Esophagus (tissue), 2 donors: ENCODE data around the gene GSTK1. TPM values are rescaled to one million over a fixed set of nuclear protein-coding genes. Genes with fewer than 3 reads are reported as not detected.
A peak's percentile ranks its signal among the peaks of the same experiment; 100 is the strongest.
"Not testable (repeated sequence)": the region's sequence is repeated elsewhere in the genome, so short reads cannot be mapped to it uniquely, and the experiment has no call there.

Experiments
- H3K27ac ChIP-seq, 2 donors: one replicate each; pipeline ENCODE4 v1.5.1; 2013; ENCODE audit warnings: low read depth in 2 of 2, mild to moderate bottlenecking in 2 of 2, inconsistent platforms in 1 of 2, low read length in 1 of 2, moderate library complexity in 1 of 2
- H3K27me3 ChIP-seq, 2 donors: one replicate each; pipeline ENCODE4 v1.6.1; 2013; ENCODE audit warnings: low read length in 2 of 2, control low read depth in 1 of 2, mild to moderate bottlenecking in 1 of 2; ENCODE audit not compliant: insufficient read depth in 2 of 2, control insufficient read depth in 1 of 2
- H3K36me3 ChIP-seq, 2 donors: one replicate each; pipeline ENCODE4 v1.6.1; 2013; ENCODE audit warnings: low read length in 1 of 2; ENCODE audit not compliant: control insufficient read depth in 2 of 2, insufficient read depth in 2 of 2
- H3K4me1 ChIP-seq, 2 donors: one replicate each; pipeline ENCODE4 v1.6.1; 2013; ENCODE audit warnings: low read length in 1 of 2; ENCODE audit not compliant: control insufficient read depth in 2 of 2, insufficient read depth in 2 of 2
- H3K4me3 ChIP-seq, 2 donors: one replicate each; pipeline ENCODE4 v1.5.1; 2013; ENCODE audit warnings: low read length in 2 of 2, mild to moderate bottlenecking in 2 of 2, low read depth in 1 of 2, moderate library complexity in 1 of 2
- H3K9me3 ChIP-seq, 2 donors: one replicate each; pipeline ENCODE4 v1.6.1; 2013; ENCODE audit warnings: mild to moderate bottlenecking in 2 of 2, low read depth in 1 of 2, low read length in 1 of 2, moderate library complexity in 1 of 2; ENCODE audit not compliant: control insufficient read depth in 2 of 2, insufficient read depth in 1 of 2
- WGBS, 2 donors: extraction: QIAGEN DNeasy Blood & Tissue Kit; methylation state at CpG; one replicate each; pipeline ENCODE4 v1.1.7; 2013; 5-methylcytosine and 5-hydroxymethylcytosine counted together
- polyA plus RNA-seq, 2 donors: library from polyadenylated mRNA; stranded (reverse); fragments of 200-250 nt; gene quantifications; one replicate each; pipeline ENCODE4 v1.2.3, GENCODE V29; 2013
- donor health status: healthy with polysubstance abuse.
- donor health status: Bipolar disorder and iron deficiency.

Gene GSTK1
- polyA plus RNA-seq, 2 donors: 112 to 146 TPM

DNA sequence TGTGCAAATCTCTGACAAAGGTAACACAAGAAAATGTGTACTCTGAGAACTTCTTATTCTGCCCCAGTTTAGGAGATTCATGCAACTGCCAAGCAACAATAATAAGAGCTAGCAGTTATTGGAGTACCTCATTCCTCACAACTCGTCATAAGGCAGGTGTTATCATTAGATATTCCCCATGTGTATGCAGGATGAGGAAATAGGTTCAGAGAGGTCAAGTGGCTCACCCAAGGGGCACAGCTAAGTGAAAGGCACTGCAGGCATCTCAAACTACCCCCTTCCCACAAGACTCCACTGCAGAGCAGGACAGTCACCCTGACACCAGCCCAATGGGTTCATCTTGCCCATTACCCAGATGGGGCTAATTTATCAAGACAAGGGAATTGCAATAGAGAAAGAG lies 1.3 kb upstream of the GSTK1 start:
- no peak overlapping the region for H3K4me3 ChIP-seq
- H3K27me3 ChIP-seq: no peaks in the 10 kb centered on the region
- H3K4me1 ChIP-seq: peaks cover 2 to 9% of the 10 kb centered on the region in 2 donors
- H3K36me3 ChIP-seq: peaks cover 0 to 5% of the 10 kb centered on the region in 2 donors
- H3K9me3 ChIP-seq: no peaks in the 10 kb centered on the region
- no peak overlapping the region for H3K27ac ChIP-seq
- 87 to 100% methylated on average over 1 of the region's 1 CpG for WGBS, 2 donors

- 51 to 54% methylated on average over 15 of the region's 15 CpGs for WGBS, 2 donors
- not testable (repeated sequence) for H3K9me3 ChIP-seq
Observed at GRCh38 chr7:143264196-143264568, 941 bp downstream of the GSTK1 start.

DNA sequence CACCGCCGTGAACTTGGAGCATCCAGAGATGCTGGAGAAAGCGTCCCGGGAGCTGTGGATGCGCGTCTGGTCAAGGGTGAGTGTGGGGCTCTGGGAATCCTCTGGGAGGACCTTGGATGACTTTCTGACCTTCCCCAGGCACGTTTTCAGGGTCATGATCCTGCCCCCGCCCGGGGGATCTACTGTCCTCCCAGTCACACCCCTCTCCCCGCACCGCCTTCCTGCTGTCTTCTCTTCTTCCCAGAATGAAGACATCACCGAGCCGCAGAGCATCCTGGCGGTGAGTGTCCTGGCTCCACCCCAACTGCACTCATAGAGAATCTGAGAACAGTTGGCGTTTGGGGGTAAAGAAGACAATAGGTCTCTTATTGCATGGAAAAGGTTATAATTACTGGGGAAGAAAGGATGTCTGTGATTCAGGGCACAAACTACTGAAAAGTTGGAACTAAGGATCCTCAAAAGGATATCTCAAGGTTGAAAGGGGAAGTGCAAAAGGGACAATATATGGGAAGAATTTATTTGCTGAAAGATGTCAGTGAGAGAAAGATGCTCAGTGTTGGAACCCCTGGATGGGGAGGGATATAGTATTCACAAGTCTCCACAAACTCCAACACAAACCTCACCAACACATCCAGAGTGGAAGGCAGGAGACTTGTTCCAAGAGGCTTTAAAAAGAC lies 1.9 kb downstream of the GSTK1 start:
- H3K4me1 ChIP-seq: peaks cover 2 to 9% of the 10 kb centered on the region in 2 donors
- H3K27me3 ChIP-seq: no peaks in the 10 kb centered on the region
- WGBS, 2 donors: 69 to 72% methylated on average over 15 of the region's 15 CpGs
- H3K9me3 ChIP-seq: no peaks in the 10 kb centered on the region
- peaks cover 19 to 24% of the 10 kb centered on the region in 2 donors for H3K36me3 ChIP-seq
- H3K4me3 ChIP-seq: no peak overlapping the region
- no peak overlapping the region for H3K27ac ChIP-seq

More at GRCh38 chr7:143264196-143264568, 941 bp downstream of the GSTK1 start:
- Histone ChIP-seq H3K36me3 (peaks cover 17 to 19% of the 10 kb centered on the region in 2 donors), H3K4me3 (peak overlapping the region; percentile 92 to 100), H3K27ac (peak overlapping the region; percentile 83 to 90)
- H3K27me3 ChIP-seq, H3K4me1 ChIP-seq: not testable (repeated sequence)

DNA sequence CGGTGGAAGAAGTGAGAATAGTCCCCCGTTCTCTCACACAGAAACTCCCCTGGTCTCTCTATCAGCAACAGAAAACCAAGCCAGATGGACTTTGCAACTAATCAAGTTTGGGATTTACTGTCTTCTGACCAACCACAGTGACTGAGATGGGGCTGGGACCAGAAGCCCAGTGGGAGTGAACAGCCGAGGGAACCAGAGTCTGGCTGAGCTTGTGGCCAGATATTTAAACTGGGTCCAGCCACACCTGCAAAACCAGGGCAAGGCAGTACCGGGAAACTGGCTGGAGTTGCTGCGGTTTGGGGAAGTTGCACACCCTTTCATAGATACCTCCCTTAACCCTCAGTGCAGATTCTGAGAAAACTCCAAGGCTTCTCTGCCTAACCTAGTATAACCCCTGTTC lies 6.0 kb downstream of the GSTK1 start:
- Histone ChIP-seq H3K27ac (no peak overlapping the region), H3K4me1 (peaks cover 2 to 9% of the 10 kb centered on the region in 2 donors), H3K27me3 (no peaks in the 10 kb centered on the region), H3K4me3 (no peak overlapping the region), H3K36me3 (peaks cover 19 to 24% of the 10 kb centered on the region in 2 donors), H3K9me3 (no peaks in the 10 kb centered on the region)
- 77 to 79% methylated on average over 5 of the region's 5 CpGs for WGBS, 2 donors

GRCh38 chr7:143271240-143271639 lies 8.0 kb downstream of the GSTK1 start:
- no peaks in the 10 kb centered on the region for H3K4me1 ChIP-seq

GRCh38 chr7:143272871-143273270 lies 9.6 kb downstream of the GSTK1 start:
- H3K4me3 ChIP-seq: no peak overlapping the region
- 92 to 93% methylated on average over 2 of the region's 2 CpGs for WGBS, 2 donors
- no peaks in the 10 kb centered on the region for H3K4me1 ChIP-seq
- H3K36me3 ChIP-seq: peaks cover 13 to 17% of the 10 kb centered on the region in 2 donors
- H3K9me3 ChIP-seq: no peaks in the 10 kb centered on the region
- no peak overlapping the region for H3K27ac ChIP-seq
- H3K27me3 ChIP-seq: no peaks in the 10 kb centered on the region

More at GRCh38 chr7:143271240-143271639, 8.0 kb downstream of the GSTK1 start:
- Histone ChIP-seq H3K4me3 (no peak overlapping the region), H3K27ac (no peak overlapping the region), H3K9me3 (no peaks in the 10 kb centered on the region), H3K36me3 (peaks cover 14 to 24% of the 10 kb centered on the region in 2 donors), H3K27me3 (no peaks in the 10 kb centered on the region)
- 79 to 85% methylated on average over 1 of the region's 1 CpG for WGBS, 2 donors

DNA sequence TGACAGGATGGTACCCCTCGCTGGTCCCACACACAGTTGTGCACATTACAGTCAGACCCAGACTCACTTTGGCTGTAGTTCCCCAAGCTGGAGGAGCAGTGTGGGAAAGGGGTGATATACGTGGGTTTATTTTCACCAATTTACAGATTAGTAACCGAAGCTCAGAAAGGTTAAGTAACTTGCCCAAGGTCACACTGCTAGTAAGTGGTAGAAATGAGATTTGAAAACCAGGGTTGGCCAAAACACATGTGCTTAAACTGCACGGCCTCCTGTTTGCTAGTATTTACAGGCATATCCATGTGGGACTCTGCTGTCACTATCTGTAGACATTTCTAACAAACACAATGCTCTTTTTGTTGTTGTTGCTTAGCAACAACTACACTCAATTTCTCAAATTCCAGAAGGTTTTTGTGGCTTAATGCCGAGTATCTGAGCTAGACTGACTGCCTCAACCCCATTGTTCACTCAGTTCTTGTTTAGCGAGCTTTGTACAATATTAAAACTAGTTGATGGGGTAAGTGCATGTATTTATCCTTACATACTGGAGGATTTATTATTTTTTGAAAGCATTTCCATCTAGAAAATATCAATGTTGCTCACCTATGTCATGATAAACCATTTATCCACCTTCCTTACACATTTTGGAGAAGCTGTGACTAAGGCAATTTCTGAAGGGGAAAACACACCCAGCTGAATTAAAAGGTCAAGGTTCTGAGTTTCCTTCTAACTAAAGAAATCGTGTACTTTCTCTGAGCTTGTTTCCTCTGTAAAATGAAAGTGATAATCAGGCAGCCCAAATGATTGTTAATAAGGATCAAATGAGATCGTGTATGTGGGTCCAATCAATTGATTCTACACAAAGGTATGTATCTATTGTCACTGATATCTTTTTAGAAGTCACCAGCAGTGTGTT lies 16.2 kb downstream of the GSTK1 start:
- H3K9me3 ChIP-seq: no peaks in the 10 kb centered on the region
- no peaks in the 10 kb centered on the region for H3K27me3 ChIP-seq
- H3K4me3 ChIP-seq: no peak overlapping the region
- no peaks in the 10 kb centered on the region for H3K4me1 ChIP-seq
- WGBS, 2 donors: 24 to 33% methylated on average over 8 of the region's 8 CpGs
- H3K36me3 ChIP-seq: no peaks in the 10 kb centered on the region
- H3K27ac ChIP-seq: peak overlapping the region in 1 of 2 donors; percentile 29

DNA sequence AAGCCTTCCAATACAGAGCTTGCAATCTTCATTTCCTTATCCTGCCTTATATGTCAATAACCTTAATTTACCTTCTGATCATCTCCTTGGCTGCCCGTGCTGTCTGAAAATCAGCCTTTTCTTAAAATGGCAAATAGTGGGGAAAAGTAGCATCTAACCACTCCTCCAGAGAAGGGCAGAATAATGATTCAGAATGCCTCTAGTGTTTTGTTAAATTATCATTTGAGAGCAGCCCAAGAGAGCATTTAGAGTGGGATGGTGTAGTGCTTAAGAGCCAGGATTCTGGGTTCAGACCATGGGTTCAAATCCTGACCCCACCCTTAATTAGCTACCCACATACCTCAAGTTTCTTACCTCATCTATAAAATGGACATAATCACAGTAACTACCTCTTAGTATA lies 16.9 kb downstream of the GSTK1 start:
- Histone ChIP-seq H3K9me3 (no peaks in the 10 kb centered on the region), H3K36me3 (no peaks in the 10 kb centered on the region), H3K27ac (no peak overlapping the region), H3K4me3 (no peak overlapping the region), H3K27me3 (no peaks in the 10 kb centered on the region), H3K4me1 (no peaks in the 10 kb centered on the region)
- WGBS, 2 donors: 22 to 47% methylated on average over 1 of the region's 1 CpG

DNA sequence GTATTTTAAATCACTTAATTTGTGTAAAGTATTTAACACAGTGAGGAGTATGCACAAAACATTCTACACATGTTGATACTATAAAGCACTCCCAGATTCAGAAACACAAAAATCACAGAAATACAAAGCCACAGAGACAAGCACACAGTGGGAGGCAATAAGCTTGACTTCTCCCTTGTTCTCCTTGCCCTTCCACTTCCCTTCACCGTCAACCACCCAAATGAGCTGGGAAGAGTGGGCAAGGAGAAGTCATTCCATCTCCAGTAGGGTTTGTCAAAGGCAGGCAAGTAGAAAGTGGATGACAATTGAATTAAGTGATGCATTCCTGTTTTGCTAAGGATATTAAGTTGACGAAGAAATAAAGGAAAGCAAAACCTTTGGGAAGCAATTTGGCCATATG lies 17.3 kb downstream of the GSTK1 start:
- Histone ChIP-seq H3K27me3 (no peaks in the 10 kb centered on the region), H3K4me1 (no peaks in the 10 kb centered on the region), H3K9me3 (no peaks in the 10 kb centered on the region), H3K27ac (no peak overlapping the region), H3K36me3 (no peaks in the 10 kb centered on the region), H3K4me3 (no peak overlapping the region)
- 88% methylated on average over 2 of the region's 2 CpGs for WGBS, 2 donors
